Measurements from ENCODE around the gene TIPARP.

GRCh38 chr3:156721687-156722618 is 47.6 kb downstream of the TIPARP start:
- TF ChIP-seq POLR2A (IDR thresholded peaks at IDR 0.05) (no peak), CTCF (IDR thresholded peaks at IDR 0.05) (no peak)
